Panc1 (cell line): ENCODE measurements around the gene SH3BGR.

ENCODE experiments used
- CTCF ChIP-seq: fragments of 450-650 bp; IDR thresholded peaks from 2 replicates; pipeline ENCODE4 v1.5.1; 2017; ENCODE audit warnings: mild to moderate bottlenecking
- POLR2AphosphoS5 ChIP-seq: IDR thresholded peaks from 2 replicates; pipeline ENCODE4 v1.6.1; 2012; ENCODE audit warnings: mild to moderate bottlenecking, low read depth, low read length, moderate library complexity
- TCF7L2 ChIP-seq: IDR thresholded peaks from 2 replicates; pipeline ENCODE4 v1.6.1; 2011; ENCODE audit warnings: mild to moderate bottlenecking, low read depth, low read length, inconsistent platforms

- TF ChIP-seq CTCF (no peak), POLR2AphosphoS5 (no peak), TCF7L2 (no peak)
Measured at GRCh38 chr21:39542736-39543135, 91.0 kb downstream of the SH3BGR start.
